Measurements from ENCODE around the gene GNAS-AS1.
"Not testable (repeated sequence)": the region's sequence is repeated elsewhere in the genome, so short reads cannot be mapped to it uniquely, and the experiment has no call there.

Gene GNAS-AS1

GRCh38 chr20:58837717-58838116, 13.0 kb downstream of the GNAS-AS1 start:
- no peak for DNase-seq (ENCODE audit: low read depth in 2 of 3, low spot score in 1 of 3)

- DNase-seq (ENCODE audit: low read depth in 2 of 3, low spot score in 1 of 3), result no peak
These were observed 14.0 kb downstream of the GNAS-AS1 start for GRCh38 chr20:58836616-58837204.

- no peak for DNase-seq (ENCODE audit: low read depth in 2 of 3, low spot score in 1 of 3)
These were observed 15.5 kb downstream of the GNAS-AS1 start for GRCh38 chr20:58835231-58835630.

GRCh38 chr20:58833921-58834320, 16.8 kb downstream of the GNAS-AS1 start:
- no peak for DNase-seq (ENCODE audit: low read depth in 2 of 3, low spot score in 1 of 3)

- no peak for DNase-seq (ENCODE audit: low read depth in 2 of 3, low spot score in 1 of 3)
These were observed 18.2 kb downstream of the GNAS-AS1 start for GRCh38 chr20:58832457-58832856.

GRCh38 chr20:58829531-58829941, 21.2 kb downstream of the GNAS-AS1 start:
- no peak for DNase-seq (ENCODE audit: low read depth in 2 of 3, low spot score in 1 of 3)

- not testable (repeated sequence) for DNase-seq (ENCODE audit: low read depth in 2 of 3, low spot score in 1 of 3)
These were observed 21.9 kb downstream of the GNAS-AS1 start for GRCh38 chr20:58828804-58829203.

GRCh38 chr20:58828136-58828535, 22.6 kb downstream of the GNAS-AS1 start:
- no peak for DNase-seq (ENCODE audit: low read depth in 2 of 3, low spot score in 1 of 3)

GRCh38 chr20:58826271-58826670, 24.4 kb downstream of the GNAS-AS1 start:
- DNase-seq (ENCODE audit: low read depth in 2 of 3, low spot score in 1 of 3), result no peak

GRCh38 chr20:58825450-58825849, 25.3 kb downstream of the GNAS-AS1 start:
- DNase-seq (ENCODE audit: low read depth in 2 of 3, low spot score in 1 of 3), result no peak

- no peak for DNase-seq (ENCODE audit: low read depth in 2 of 3, low spot score in 1 of 3)
These were observed 25.9 kb downstream of the GNAS-AS1 start for GRCh38 chr20:58824843-58825242.

GRCh38 chr20:58822748-58823730, 27.7 kb downstream of the GNAS-AS1 start:
- no peak for DNase-seq (ENCODE audit: low read depth in 2 of 3, low spot score in 1 of 3)

GRCh38 chr20:58822149-58822548, 28.6 kb downstream of the GNAS-AS1 start:
- DNase-seq (ENCODE audit: low read depth in 2 of 3, low spot score in 1 of 3), result no peak

GRCh38 chr20:58820515-58820914, 30.2 kb downstream of the GNAS-AS1 start:
- DNase-seq (ENCODE audit: low read depth in 2 of 3, low spot score in 1 of 3), result not testable (repeated sequence)

- no peak for DNase-seq (ENCODE audit: low read depth in 2 of 3, low spot score in 1 of 3)
These were observed 30.8 kb downstream of the GNAS-AS1 start for GRCh38 chr20:58819921-58820320.

- DNase-seq (ENCODE audit: low read depth in 2 of 3, low spot score in 1 of 3), result peak; percentile 48 to 64 (median 56)
These were observed 32.0 kb downstream of the GNAS-AS1 start for GRCh38 chr20:58818586-58819285.

GRCh38 chr20:58817748-58818147, 33.0 kb downstream of the GNAS-AS1 start:
- DNase-seq (ENCODE audit: low read depth in 2 of 3, low spot score in 1 of 3), result no peak

GRCh38 chr20:58816957-58817651, 33.6 kb downstream of the GNAS-AS1 start:
- DNase-seq (ENCODE audit: low read depth in 2 of 3, low spot score in 1 of 3), result no peak

- DNase-seq (ENCODE audit: low read depth in 2 of 3, low spot score in 1 of 3), result no peak
These were observed 34.7 kb downstream of the GNAS-AS1 start for GRCh38 chr20:58816051-58816450.

GRCh38 chr20:58815448-58815847, 35.3 kb downstream of the GNAS-AS1 start:
- no peak for DNase-seq (ENCODE audit: low read depth in 2 of 3, low spot score in 1 of 3)

GRCh38 chr20:58813369-58813768, 37.3 kb downstream of the GNAS-AS1 start:
- no peak for DNase-seq (ENCODE audit: low read depth in 2 of 3, low spot score in 1 of 3)
